HCT116 (cell line): Measurements from ENCODE around the gene LOXHD1.

Source experiments
- CTCF ChIP-seq, 3 experiments: fragments of 200-600 bp in 1 of 3; sonication (generic) in 1 of 3; IDR thresholded peaks in 2 of 3; conservative IDR thresholded peaks in 1 of 3; 2 replicates each; pipeline ENCODE4 v1.5.1; 2012 to 2017; ENCODE audit warnings: low read depth in 2 of 3, low read length in 2 of 3, antibody characterized with exemption in 1 of 3, borderline replicate concordance in 1 of 3, control low read depth in 1 of 3, mild to moderate bottlenecking in 1 of 3, mixed read lengths in 1 of 3, mixed run types in 1 of 3, moderate library complexity in 1 of 3; ENCODE audit not compliant: insufficient read depth in 1 of 3
- EZH2 ChIP-seq: fragments of 200-600 bp; sonication (generic); IDR thresholded peaks from 2 replicates; pipeline ENCODE4 v1.6.1; 2017; ENCODE audit warnings: antibody characterized with exemption, mixed run types
- POLR2A ChIP-seq: IDR thresholded peaks from 2 replicates; pipeline ENCODE4 v1.7.0; 2011; ENCODE audit warnings: borderline replicate concordance; ENCODE audit not compliant: insufficient read depth, insufficient read length; ENCODE audit errors: extremely low read depth

GRCh38 chr18:46531482-46531881 is 125.5 kb downstream of the LOXHD1 start:
- TF ChIP-seq EZH2 (no peak), POLR2A (no peak), CTCF (IDR thresholded peaks at IDR 0.05 in 2 of 3, conservative IDR thresholded peaks at IDR 0.05 in 1 of 3; ENCODE audit: borderline replicate concordance in 1 of 3, insufficient read depth in 1 of 3, low read depth in 2 of 3, low read length in 2 of 3) (no peak)
